GM18861 (cell line): ENCODE data around the gene FBF1.
"Not testable (repeated sequence)": the region's sequence is repeated elsewhere in the genome, so short reads cannot be mapped to it uniquely, and the experiment has no call there.

Source experiments
- ATAC-seq: cut with Tn5 transposase; IDR thresholded peaks from one replicate; pipeline ENCODE4 v1.9.1; 2021; ENCODE audit not compliant: unreplicated experiment

FBF1 gene, protein sequence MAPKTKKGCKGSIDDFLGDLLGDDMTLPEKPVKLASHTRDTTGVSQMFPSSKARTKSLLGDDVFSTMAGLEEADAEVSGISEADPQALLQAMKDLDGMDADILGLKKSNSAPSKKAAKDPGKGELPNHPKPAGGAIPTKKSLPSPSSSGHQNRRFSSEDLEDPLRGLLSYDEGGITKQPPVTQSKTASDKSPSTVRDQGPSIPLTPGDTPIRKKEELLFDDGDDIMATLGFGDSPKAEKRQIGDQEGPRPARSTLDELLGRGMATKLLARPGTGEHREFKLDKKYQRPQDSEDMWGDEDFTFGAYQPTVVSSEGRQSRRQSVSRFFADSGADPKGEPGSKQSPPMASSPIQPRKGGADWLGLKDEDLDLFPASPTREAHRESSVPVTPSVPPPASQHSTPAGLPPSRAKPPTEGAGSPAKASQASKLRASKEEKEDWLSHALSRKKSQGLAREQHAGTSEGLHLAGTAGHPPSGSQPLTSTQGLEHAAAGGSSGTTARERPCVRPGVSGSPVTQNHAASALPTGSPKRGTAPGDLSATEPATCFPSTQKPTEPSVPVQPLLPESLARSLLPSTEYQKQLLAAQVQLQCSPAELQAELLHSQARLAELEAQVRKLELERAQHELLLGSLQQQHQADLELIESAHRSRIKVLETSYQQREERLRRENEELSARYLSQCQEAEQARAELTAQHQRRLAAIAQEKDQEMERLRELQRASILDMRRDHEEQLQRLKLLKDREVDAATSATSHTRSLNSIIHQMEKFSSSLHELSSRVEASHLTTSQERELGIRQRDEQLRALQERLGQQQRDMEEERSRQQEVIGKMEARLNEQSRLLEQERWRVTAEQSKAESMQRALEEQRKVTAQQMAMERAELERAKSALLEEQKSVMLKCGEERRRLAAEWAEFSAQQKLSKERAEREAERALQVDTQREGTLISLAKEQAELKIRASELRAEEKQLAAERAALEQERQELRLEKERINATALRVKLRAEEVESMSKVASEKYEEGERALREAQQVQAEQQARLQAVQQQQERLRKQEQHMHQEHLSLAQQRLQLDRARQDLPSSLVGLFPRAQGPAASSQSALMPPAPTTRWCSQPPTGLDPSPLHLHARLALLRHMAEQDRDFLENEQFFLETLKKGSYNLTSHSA

DNA sequence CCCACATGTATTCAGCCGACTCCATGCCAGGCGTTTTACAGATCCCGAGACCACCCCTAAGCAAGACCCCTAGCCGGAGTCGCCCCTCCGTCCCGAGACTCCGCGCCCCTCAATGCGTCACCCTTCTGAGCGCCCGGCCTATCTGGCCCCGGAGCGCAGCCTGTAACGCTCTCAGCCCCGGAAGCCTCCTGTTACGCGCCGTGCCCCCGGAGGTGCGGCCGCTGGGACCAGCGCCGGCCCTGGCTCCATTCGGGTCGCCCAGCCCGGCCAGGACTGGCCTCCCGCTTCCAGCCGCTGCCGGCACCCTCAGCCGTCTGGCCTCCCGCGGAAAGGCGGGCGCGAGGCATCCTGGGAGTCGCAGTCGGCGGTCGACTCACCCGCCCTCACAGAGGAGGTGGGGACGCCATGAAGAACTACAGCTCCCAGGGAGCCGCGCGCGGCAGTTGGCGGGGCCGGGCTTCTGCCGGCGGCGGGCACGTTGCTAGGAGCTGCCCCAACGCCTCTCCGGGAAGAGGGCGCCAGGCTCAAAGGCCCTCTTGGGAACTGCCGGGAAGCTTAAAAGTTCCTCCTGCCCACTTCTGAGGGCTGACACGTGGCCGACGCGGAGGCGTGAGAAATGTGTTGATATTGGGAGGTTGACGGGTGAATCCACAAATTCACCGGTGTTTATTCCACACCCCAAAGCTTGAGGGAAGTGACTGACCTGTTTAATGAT is at the start of gene FBF1:
Gene FBF1, minus strand, starts transcription at position 316 of the 715 bp plus-strand sequence. CDS start 2,893 bp downstream, outside the sequence.
- ATAC-seq, result peak; percentile 93

DNA sequence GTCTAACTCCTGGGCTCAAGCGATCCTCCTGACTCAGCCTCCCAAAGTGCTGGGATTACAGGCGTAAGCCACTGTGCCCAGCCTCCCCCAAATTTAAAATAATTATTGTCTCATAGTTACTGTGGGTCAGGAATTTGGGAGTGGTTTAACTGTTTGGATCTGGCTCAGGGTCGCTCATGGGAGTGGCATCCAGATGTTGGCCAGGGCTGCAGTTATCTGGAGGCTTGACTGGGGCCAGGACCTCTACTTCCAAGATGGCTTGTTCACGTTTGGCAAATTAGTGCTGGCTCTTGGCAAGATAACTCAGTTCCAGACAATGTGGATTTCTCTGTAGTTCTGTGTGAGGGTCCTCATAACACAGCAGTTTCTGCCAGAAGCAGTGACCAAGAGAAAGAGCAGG is 46.2 kb upstream of the FBF1 start:
- no peak for ATAC-seq

DNA sequence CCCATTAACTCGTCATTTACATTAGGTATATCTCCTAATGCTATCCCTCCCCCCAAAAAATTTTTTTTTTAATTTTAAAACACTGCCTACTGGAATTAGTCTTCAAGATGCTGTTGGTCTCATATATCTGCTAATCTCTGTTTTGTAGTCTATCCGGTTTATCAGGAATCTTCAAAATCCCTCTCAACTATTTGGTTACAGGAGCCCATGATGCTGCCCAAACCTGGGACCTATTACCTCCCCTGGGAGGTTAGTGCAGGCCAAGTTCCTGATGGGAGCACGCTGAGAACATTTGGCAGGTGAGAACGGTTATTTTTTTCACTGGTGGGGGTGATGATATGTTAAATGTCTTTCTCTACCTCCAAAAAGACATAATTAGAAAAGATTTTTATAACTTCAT is 45.1 kb upstream of the FBF1 start:
- no peak for ATAC-seq

- no peak for ATAC-seq
These were observed 42.8 kb upstream of the FBF1 start for GRCh38 chr17:75983501-75984181.

- ATAC-seq, result no peak
These were observed 40.3 kb upstream of the FBF1 start for GRCh38 chr17:75981019-75981615.

- ATAC-seq, result no peak
These were observed 39.6 kb upstream of the FBF1 start for GRCh38 chr17:75980188-75981018.

GRCh38 chr17:75979705-75980187 is 38.9 kb upstream of the FBF1 start:
- ATAC-seq, result no peak

- ATAC-seq, result peak; percentile 79
These were observed 38.3 kb upstream of the FBF1 start, which contains the start of the genes ACOX1 and TEN1 for GRCh38 chr17:75978938-75979704. Gene ACOX1, minus strand, starts transcription at chr17:75979166. Its CDS starts 93 bp downstream, at chr17:75979073. Gene TEN1, plus strand, starts transcription at chr17:75979240. Its CDS starts 6,953 bp downstream, at chr17:75986193.

DNA sequence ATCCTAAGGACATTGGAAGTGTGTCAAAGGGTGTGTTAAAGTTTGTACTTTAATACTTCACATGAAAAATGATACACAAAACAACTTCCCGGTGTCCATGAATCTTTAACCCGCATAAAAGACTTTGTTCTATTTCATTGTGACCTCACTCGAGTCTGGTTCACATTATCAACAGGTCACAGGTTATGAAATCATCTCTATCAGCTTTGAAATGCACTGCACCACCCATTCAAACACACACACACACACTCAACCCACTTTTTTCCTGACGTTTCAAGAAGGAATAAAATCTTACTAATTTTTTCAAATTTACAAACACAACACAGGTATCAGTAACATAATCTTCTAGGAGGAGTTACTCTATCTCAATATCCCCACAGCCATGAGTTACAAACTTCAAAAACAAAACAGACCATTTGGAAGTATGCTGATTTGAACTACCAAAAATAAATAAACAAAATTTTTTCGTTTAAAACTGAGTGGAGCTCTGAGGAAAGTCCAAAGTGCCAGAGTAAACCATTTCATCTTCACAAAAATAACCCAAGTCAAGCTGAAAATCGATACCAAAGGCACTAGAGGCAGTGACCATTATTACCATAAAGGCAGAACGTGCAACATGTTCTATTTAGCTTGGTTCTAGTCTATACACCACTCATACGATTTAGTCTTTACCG is 35.5 kb upstream of the FBF1 start:
- ATAC-seq, result no peak

- ATAC-seq, result no peak
These were observed 34.9 kb upstream of the FBF1 start for GRCh38 chr17:75975757-75976174.

- ATAC-seq, result not testable (repeated sequence)
These were observed 34.3 kb upstream of the FBF1 start for GRCh38 chr17:75975187-75975586.

GRCh38 chr17:75970626-75971025 is 29.8 kb upstream of the FBF1 start:
- ATAC-seq, result no peak

GRCh38 chr17:75970011-75970523 is 29.2 kb upstream of the FBF1 start:
- ATAC-seq, result no peak

GRCh38 chr17:75969044-75969443 is 28.2 kb upstream of the FBF1 start:
- not testable (repeated sequence) for ATAC-seq

- no peak for ATAC-seq
These were observed 24.6 kb upstream of the FBF1 start for GRCh38 chr17:75965468-75965867.

DNA sequence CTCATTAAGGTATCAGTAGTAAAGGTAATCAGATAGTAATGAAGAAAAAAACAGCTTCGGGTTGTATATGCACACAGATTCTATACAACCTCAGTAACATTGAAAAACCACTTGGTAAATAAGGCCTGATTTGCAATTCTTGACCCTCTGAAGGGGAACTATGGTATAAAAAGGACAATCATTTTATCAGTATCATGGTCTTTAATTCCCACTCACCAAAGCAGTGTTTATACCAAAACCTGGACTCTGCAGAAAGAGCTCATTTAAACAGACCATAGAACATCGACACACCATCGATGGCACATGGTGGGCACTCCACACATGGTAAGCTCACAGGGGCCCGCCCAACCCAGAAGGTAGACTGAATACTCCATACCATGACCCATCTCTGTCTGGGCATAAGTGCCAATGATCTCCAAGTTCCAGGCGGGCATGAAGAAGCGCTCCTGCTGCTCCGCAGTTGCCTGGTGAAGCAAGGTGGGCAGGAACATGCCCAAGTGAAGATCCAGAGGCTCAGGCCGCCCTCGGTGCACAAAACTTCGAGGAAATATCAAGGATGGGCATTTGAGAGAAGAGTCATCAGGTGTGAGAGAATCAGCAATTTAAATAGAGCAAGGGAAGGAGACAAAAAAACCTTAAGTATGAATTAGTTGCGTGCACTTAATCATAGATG is 19.1 kb upstream of the FBF1 start:
- ATAC-seq, result no peak
